ENCODE results near the gene SINHCAF. TPM values are rescaled to one million over a fixed set of nuclear protein-coding genes. Genes with fewer than 3 reads are reported as not detected.
"Not testable (repeated sequence)": the region's sequence is repeated elsewhere in the genome, so short reads cannot be mapped to it uniquely, and the experiment has no call there.

SINHCAF gene
- total and polyA plus RNA-seq, 2 of the 8 experiments (the other 6 are each of a cell fraction or from before 2014, with no cell fraction given) = 138 to 576 TPM

GRCh38 chr12:31242418-31242817, 83.5 kb downstream of the SINHCAF start:
- not testable (repeated sequence) for H3K9ac ChIP-seq (replicated peaks in 1 of 4; ENCODE audit: extremely low read depth in 1 of 4, low read depth in 3 of 4, low read length in 3 of 4); FAIRE-seq

More at GRCh38 chr12:31242418-31242817, 83.5 kb downstream of the SINHCAF start:
- not testable (repeated sequence) for H3K27ac ChIP-seq (ENCODE audit: low read depth, low read length); H3K79me1 ChIP-seq (ENCODE audit: low read depth, low read length); H3K56ac ChIP-seq (replicated peaks; ENCODE audit: insufficient read length, low read depth, low read length); H2BK20ac ChIP-seq (ENCODE audit: low read length); H3K4me2 ChIP-seq (ENCODE audit: insufficient read depth in 1 of 2, low read depth in 2 of 2, low read length in 2 of 2); H2BK15ac ChIP-seq (ENCODE audit: low read length); H3K23me2 ChIP-seq (ENCODE audit: low read depth, low read length); H3K4me3 ChIP-seq (ENCODE audit: extremely low read depth in 1 of 4, insufficient read depth in 2 of 4, low read depth in 3 of 4, low read length in 4 of 4); H2BK5ac ChIP-seq (ENCODE audit: low read depth, low read length); H3K4me1 ChIP-seq (replicated peaks in 1 of 4; ENCODE audit: control insufficient read depth in 3 of 4, insufficient read depth in 4 of 4, low read length in 3 of 4); H4K5ac ChIP-seq (ENCODE audit: insufficient read length, low read depth, low read length); H2BK120ac ChIP-seq (replicated peaks; ENCODE audit: low read depth, low read length); H2BK12ac ChIP-seq (ENCODE audit: low read depth, low read length); H3K9me3 ChIP-seq (ENCODE audit: insufficient read depth in 2 of 2, low read depth in 1 of 2, low read length in 1 of 2); H3K23ac ChIP-seq (ENCODE audit: insufficient read length); DNase-seq (ENCODE audit: low read depth in 1 of 2, low spot score in 2 of 2); H3K79me2 ChIP-seq (ENCODE audit: control insufficient read depth in 1 of 2, insufficient read depth in 2 of 2, low read length in 2 of 2); H2AFZ ChIP-seq (ENCODE audit: low read length); H3K18ac ChIP-seq (ENCODE audit: extremely low read depth, low read length); H4K91ac ChIP-seq (replicated peaks; ENCODE audit: insufficient read length, low read length); H3K4ac ChIP-seq (replicated peaks; ENCODE audit: insufficient read length, low read depth, low read length); H4K20me1 ChIP-seq (replicated peaks in 1 of 2; ENCODE audit: control insufficient read depth in 1 of 2, insufficient read depth in 2 of 2, low read length in 2 of 2); H3K14ac ChIP-seq (ENCODE audit: insufficient read length); H4K8ac ChIP-seq (ENCODE audit: extremely low read depth, insufficient read depth, low read length); H3K36me3 ChIP-seq (ENCODE audit: control insufficient read depth in 2 of 4, insufficient read depth in 4 of 4, low read length in 3 of 4); H2AK5ac ChIP-seq (ENCODE audit: low read depth, low read length); H3K27me3 ChIP-seq (replicated peaks in 1 of 4; ENCODE audit: control insufficient read depth in 3 of 4, extremely low read depth in 1 of 4, insufficient read depth in 3 of 4, low read length in 3 of 4)
- ChIA-PET CTCF (ENCODE audit: partially characterized antibody) (interaction anchor here (1.7 to 12.2 kb wide), 4 partner anchors 11 to 394 kb away, joined by 6 to 231 read pairs (median 64); no protein-coding TSS in a partner anchor), POLR2A (ENCODE audit: partially characterized antibody) (interaction anchor here (1.0 kb wide), 1 partner anchor 15 kb away, joined by 3 read pairs; no protein-coding TSS in a partner anchor)
- 94% methylated on average over 10 of the region's 10 CpGs; no CpG with 5 or more reads in 1 of the 2 experiments for WGBS, 2 experiments (ENCODE audit: extremely low coverage in 1 of 2, insufficient coverage in 1 of 2, insufficient read length in 1 of 2, insufficient replicate concordance in 2 of 2, low coverage in 1 of 2, low lambda C conversion rate in 2 of 2, missing lambda C conversion rate in 1 of 2)
